ENCODE measurements around the gene HCAR3. TPM values are rescaled to one million over a fixed set of nuclear protein-coding genes. Genes with fewer than 3 reads are reported as not detected.
A peak's percentile ranks its signal among the peaks of the same experiment; 100 is the strongest.
"Not testable (repeated sequence)": the region's sequence is repeated elsewhere in the genome, so short reads cannot be mapped to it uniquely, and the experiment has no call there.

Gene HCAR3
- polyA plus RNA-seq (ENCODE audit: insufficient read length) = not detected

DNA sequence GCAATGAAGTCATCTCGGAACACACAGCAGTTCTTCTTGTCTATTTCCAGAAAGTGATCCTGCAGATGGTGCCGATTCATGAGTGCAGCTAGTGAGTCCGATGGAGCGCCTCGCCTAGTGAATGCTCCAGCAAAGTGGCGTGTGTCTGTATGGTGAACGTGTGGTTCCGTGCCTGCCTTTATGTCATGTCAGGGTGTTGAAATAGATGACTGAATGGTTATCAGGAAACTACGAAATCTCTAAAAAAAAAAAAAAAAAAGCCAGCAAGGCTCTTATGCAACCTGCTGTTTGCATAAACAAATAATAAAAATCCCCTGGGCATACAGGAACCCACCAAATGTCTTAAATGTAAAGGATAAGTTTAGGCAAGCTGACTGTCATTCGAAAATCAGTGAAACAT, at the start of gene HCAR3:
TSS of gene HCAR3 (minus strand) at position 154 of the 400 bp plus-strand sequence. CDS start at position 80, 74 bp downstream.
- not testable (repeated sequence) for DNase-seq (ENCODE audit: low read depth)

DNA sequence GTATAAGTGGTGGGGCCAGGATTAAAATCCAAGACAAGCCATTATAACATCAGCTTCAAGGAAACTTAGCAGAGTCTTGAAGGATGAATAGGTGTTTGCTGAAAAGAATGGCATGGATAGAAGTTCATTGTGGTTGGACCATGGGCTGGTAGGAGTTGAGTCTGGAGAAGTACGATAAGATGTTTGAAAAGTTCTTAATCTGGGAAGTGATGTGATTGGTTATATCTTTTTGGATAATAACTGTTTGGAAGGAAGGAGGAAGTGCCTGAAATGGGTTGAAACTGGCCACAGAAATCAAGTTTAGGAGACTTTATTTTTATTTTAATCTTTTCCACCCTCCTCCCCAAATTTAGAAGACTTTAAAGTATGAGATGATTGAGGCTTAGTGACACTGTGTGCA, 41.0 kb upstream of the HCAR3 start:
- DNase-seq (ENCODE audit: low read depth) = no peak

DNA sequence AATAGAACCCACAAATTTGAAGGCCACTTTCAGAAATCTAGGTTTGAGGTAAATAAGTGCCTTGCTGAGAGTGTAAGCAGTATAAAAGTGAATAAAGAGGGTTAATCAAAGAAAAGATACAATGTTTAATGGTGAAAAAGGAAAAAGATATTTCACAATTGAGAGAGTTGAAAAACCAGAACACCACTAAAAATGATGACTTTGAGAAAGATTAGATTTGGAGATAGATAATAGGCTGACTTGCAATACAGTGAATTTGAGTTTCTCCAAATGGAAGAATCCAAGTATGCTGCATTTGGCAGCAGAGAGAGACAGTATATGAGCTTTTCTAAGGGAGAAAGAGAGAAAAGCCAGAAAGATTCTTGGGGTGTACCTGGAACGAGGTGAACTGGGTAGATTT, 38.2 kb upstream of the HCAR3 start:
- DNase-seq (ENCODE audit: low read depth) = no peak

DNA sequence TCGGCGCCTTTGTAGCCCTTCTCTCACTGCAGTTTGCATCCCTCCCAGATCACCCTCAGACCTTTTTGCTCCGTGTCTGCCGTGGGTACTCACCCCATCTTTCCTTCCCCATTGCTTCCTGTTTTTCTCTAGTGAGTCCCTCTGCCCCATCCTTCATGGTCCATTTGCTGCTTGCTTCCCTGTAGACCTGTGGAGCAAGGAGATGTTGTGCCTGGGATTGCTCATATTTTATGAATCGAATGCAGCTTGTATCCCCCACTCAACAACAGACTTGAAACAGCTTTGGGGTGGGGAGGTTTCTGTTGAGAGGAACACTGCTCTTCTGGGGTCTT, 36.7 kb upstream of the HCAR3 start:
- no peak for DNase-seq (ENCODE audit: low read depth)

DNA sequence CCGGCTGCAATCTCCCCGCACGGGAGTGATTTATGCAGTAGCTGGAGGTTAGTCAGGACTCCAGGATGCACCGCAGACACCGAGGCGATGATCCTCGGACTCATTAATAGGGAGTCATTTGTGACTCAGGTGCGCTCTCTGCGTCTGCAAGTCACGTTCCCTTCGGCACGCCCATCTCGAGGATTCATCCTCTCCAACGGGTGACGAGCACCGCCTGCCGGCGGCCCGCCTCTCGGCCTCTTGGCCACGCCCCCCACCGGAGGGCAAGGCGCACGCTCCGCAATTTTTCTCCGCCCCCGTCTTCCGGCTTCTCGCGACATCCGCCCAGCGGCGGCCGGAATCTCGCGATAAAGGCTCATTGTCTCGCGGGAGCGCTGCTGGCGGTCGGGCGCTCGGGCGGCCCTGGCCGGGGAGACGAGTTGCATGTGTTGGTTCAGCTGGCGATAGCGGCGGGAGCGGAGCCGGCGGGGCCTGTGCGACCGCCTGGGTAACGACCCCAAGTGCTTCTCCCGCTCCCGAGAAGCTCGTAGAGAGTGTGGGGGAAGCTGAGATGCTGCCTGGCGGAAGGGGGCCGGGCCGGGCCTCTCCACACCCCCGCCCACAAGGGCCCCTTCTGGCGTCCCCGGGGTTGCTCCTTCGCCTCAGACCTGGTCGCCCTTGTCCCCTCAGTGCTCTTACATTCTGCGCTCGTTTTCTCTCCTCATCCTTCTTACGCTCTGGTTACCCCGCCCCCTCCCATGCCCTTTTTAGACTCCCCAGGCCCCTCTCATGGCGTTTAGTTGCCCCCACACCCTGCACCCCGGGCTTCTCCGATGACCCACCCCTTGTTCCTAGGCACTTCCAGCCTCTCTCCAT, 36.1 kb upstream of the HCAR3 start, which contains the start of gene DENR:
TSS of gene DENR (plus strand) at position 361 of the 855 bp plus-strand sequence. CDS start 878 bp downstream, outside the sequence.
- peak; percentile 91 for DNase-seq (ENCODE audit: low read depth)

DNA sequence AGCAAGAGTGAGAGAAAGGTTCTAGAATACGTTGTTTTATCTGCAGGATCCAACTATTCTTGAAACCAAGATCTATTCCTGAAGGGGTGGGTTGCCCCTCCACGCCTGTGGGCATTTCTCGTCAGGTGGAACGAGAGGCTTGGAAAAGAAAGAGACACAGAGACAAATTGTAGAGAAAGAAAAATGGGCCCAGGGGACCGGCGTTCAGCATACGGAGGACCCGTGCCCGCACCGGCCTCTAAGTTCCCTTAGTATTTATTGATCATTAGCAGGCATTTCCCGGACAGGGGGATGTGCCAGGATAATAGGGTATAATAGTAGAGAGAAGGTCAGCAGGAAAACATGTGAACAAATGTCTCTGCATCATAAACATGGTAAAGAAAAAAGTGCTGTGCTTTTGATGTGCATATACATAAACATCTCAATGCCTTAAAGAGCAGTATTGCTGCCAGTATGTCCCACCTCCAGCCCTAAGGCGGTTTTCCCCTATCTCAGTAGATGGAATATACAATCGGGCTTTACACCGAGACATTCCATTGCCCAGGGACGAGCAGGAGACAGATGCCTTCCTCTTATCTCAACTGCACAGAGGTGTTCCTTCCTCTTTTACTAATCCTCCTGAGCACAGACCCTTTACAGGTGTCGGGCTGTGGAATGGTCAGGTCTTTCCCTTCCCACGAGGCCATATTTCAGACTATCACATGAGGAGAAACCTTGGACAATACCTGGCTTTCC, 34.3 kb upstream of the HCAR3 start:
- not testable (repeated sequence) for DNase-seq (ENCODE audit: low read depth)

DNA sequence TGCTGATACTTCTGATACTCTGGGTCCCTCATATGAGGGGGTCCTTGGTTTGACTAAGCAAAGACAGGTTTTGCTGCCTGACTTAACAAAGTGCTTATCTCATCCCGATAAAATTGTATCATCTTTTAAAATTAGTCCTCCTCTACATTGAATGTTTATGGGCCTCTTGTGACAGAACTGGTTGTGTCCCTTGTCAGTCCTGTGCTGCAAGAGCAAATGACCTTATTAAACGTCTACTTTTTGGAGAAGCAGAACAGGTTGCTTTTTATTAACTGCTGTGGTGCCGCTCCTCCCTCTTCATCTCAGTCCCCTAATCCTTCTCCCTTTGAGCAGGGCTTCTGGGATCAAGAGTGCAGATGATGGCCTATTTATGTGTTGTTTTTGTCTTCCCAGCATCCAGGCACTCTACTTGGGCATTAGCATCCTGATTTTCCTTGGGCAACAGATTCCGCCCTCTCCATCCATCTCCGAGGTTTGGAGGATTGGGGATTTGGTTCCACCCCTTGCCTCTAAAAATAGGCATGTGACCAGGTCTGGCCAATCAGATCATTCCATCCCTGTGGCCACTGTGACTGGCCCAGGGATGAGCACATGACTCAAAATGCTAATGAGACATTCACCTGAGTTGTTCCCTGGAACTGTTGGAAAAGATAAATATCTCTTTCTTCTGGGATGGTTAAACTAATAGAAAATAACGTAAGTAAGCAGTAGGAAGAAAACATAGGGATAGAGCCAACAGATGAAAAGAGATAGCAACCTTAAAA, 33.1 kb upstream of the HCAR3 start:
- DNase-seq (ENCODE audit: low read depth) = no peak

DNA sequence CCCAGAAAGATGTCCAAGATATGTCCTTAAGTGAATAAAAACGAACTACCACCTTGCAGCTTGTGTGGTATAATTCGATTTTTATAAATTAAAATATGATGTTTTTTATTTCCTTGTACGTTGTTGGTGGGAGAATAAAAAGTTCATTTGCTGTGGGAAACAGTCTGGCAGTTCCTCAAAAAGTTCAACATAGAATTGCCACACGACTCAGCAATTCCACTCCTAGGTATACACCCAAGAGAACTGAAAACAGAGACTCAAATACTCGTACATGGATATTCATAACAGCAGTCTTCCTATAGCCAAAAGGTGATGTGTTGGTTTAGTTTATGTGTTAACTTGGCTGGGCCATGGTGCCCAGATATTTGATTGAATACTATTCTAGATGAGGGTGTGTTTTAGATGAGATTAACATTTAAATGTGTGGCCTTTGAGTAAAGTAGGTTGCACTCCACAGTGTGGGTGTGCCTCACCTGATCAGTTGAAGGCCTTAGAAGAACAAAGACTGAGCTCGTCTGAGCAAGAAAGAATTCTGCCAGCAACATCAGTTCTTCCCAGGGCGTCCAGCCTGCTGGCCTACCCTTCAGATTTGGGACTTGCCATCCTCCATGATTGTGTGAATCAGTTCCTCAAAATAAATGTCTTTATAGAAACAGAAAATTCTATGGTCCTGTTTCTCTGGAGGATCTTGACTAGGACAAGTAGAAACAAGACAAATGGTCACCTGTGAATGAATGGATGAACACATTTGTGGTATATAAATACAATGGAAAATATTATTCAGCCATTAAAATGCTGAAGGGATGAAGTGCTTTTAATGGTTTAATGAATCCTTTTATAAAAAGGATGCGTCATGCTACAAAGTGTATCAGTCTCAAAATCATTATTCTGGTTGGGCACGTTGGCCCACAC, 30.9 kb upstream of the HCAR3 start:
- no peak for DNase-seq (ENCODE audit: low read depth)

DNA sequence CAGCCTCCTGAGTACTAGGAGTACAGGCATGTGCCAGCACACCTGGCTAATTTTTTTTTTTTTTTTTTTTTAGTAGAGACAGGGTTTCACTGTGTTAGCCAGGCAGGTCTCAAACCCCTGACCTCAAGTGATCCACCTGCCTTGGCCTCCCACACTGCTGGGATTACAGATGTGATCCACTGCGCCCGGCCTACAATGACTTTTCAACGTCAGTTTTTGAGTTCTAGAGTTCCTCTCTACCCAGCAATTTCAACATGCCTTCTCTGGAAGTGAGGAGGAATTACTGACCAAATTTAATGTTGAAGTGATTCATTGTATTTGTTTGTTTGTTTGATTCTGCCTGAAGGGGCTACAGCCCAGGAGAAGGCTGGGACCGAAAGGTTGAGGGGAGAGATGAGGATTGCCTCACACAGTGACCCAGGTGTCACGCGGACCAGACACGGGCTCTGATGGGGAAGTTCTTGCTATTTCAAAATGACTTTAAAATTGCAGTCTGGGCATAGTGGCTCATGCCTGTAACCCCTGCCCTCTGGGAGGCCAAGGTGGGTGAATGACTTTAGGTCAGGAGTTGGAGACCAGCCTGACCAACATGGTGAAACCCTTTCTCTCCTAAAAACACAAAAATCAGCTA, 27.4 kb upstream of the HCAR3 start:
- no peak for DNase-seq (ENCODE audit: low read depth)

DNA sequence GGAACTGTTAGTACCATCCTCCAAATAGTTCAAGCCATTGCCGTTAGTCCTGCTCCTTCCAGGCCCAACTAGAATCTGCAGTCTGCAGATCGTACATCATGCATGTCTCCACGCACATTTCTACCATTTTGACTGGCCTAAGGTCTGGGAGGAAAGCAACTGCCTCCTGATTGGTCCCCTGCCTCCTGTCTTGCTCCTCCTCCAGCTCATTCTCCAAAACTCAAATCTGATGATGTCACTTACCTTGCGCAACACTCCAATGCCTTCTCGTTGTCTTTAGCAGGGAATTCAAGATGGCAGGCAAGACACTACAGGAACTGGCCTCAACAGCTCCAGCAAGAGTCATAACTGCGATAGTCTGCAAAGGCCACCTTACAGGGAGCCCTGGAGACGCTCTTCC, 23.7 kb upstream of the HCAR3 start:
- no peak for DNase-seq (ENCODE audit: low read depth)

DNA sequence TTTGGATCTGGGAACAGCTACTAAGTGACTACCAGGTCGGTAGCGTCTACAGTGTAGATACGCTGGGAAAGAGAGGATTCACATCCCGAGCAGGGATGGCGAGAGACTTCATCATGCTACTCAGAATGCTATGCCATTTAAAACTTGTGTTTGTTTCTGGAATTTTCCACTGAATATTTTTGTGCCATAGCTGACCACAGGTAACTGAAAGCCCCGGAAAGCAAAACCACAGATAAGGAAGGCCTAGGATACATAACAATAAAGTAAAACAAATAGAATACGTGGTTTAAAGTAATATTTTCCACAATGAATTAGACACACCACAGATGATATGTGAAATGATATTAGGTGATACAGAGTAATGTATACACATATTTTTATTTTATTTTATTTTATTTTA, 22.0 kb upstream of the HCAR3 start:
- no peak for DNase-seq (ENCODE audit: low read depth)

DNA sequence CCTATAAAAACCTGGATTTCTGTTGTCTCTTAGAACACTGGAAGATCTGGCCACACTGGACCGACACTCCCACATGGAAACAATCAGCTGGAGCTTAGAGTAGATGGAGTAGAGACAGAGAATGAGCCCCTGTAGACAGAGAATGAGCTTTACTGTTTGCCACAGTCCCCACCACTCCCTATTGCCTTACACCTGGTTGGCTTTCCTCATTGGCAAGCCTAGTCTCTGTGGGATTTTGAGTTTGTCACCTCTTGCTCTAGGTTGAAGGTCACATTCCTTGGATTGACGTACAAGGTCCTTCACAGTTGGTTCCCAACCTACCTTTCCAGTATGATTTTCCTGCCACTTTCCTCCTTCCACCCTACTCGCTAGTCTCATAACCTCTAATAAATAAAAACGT, 16.0 kb upstream of the HCAR3 start:
- DNase-seq (ENCODE audit: low read depth) = no peak

DNA sequence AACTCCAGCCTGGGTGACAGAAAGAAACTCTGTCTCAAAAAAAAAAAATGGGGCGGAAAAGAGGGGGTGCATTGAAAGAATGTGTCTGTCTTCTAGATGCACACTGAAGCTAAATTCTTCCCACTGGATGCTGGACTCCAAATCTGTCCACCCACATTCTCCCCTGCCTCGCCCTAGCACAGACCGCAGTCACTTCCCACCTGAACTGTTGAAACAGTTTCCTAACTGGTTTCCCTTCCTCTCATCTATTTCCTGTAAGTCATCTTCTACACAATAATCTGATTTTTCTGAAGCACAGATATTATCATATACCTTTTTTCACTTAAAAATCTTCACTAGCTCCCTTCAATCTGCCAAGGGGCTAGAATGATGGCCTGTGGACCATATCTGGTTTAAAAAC, 15.6 kb upstream of the HCAR3 start:
- no peak for DNase-seq (ENCODE audit: low read depth)

DNA sequence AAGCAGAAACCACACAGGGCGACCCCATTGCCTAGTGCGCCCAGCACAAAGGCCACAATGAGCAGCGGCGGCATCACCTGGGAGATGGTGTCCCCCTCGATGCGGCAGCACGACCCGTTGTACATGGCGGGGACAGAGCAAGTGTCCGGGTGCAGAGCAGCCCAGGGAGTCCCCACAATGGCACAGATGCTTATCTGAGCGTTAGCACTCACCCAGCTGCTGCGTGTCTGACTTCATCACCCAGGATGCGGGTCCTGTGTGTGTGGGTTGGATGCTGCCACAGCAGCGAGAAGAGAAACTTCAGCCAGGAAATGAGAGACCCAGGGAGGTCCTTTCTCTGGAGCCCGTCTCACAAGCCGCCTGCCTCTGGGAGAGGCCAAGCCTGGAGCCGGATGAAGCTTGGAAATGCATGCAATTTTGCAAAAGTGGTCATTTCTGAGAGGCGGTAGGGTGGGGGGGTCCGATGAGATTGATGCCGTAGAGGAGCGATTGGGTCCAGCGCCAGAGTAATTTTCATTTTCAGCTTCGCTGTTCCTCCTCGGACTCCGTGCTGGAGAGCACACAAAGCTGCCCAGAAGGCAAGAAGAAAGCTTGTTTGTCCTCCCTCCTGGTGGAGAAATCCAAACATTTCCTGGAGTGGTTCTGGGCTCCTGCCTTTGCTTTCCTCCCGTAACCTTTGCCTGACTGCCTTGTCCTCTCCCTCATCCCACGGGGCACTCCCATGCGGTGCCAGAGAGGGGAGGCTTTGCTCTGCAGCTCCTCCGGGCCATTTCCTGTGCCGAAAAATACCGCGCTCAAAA, 13.8 kb upstream of the HCAR3 start, which contains the start of gene HCAR1:
TSS of gene HCAR1 (minus strand) at position 630 of the 800 bp plus-strand sequence. CDS start at position 125, 505 bp downstream.
- DNase-seq (ENCODE audit: low read depth) = no peak

DNA sequence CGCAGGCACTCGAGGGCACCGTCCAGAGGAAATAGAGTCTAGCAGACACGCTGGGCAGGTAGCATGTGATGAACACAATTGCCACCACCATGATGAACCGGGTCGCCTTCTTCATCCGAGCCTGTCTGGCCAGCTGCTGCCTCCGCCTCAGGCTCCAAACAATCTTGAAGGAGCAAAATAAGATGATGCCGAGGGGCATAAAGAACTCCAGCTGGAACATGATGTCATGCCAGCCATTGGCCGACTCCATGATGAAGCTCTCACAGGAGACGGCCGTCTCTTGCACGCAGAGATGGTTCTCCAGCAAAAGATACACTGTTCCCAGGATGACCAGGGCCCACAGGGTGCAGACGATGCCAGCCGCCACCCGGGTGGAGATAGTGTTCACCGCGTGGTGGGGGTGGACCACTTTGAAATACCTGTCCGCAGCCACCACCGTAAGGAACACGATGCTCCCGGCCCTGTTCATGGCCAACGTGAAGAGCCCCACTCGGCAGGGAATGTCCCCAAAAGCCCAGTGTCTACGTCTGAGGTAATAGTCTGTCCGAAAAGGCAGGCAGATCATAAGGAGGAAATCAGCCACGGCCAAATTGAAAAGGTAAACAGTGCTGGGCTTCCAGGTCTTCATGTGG, 13.1 kb upstream of the HCAR3 start:
- DNase-seq (ENCODE audit: low read depth) = no peak

DNA sequence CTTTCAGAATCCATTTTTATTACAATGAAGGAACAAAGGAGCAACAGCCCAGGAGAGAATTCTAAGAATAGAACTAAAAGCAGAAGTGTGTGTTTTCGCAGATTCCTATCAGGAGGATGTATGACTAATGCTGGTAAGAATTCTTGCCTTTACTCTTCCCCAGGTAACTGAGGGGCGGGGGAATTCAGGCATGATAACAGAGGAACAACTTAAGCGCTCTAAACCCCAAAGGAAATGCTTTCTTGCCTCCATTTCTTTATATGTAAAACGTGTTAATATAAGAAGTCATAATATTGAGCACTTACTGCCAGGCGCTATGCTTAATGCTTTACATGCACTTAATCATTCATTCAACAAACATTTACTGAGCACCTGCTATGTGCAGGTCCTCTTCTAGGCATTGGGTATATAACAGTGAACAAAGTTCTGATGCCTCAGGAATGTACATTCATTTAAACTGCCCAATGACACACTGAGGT, 9.5 kb upstream of the HCAR3 start:
- DNase-seq (ENCODE audit: low read depth) = no peak

DNA sequence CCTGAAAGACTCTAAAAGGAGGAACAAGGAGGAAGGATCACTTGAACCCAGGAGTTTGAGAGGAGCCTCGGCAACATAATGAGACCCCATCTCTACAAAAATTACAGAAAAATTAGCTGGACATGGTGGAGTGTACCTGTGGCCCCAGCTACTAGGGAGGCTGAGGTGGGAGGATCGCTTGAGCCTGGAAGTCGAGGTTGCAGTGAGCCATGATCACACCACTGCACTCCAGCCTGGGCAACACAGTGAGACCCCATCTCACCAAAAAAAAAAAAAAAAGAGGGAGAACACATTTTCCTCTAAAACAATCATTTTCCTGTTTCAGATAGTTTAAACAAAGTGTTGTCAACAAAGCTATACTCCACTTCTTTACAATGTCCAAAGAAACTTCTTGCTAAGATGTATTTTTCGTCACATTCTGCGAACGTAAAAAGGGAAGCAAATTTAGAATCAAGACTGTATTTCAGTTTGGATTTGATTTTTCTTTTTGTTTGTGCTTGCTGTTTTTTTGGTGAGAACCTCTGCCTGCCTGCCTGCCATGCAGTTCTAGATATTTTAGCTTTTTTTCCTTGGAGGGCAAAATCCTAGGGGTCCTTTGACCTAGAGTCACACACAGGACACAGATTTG, 9.0 kb upstream of the HCAR3 start:
- no peak for DNase-seq (ENCODE audit: low read depth)

DNA sequence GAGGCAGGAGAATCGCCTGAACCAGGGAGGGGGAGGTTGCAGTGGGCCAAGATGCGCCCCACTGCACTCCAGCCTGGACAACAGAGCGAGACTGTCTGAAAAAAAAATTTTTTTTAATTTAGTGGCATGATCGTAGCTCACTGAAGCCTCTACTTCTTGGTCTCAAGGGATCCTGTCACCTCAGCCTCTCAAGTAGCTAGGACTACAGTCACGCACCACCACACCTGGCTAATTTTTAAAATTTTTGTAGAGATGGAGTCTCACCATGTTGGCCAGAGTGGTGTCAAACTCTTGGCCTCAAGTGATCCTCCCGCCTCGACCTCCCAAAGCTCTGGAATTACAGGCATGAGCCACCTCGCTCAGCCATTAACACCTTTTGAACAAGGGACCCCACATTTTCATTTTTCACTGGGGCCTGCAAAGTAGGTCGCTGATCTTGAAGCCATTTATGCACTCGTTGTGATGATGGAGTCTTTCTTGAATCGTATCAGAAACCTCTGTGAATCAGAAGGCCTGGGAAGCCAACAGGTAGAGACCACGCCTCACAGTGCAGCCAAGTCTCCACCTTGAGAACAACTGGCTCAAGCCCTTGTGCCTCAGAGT, 8.1 kb upstream of the HCAR3 start:
- DNase-seq (ENCODE audit: low read depth) = no peak
